Erythroblast (primary cell): ENCODE measurements around the gene RSAD2.

Source experiments
- DNase-seq, 2 experiments: peaks; one replicate each; lab custom pipeline; 2025; lab: John Stamatoyannopoulos, UW
- GATA1 ChIP-seq: IDR thresholded peaks from 2 replicates; pipeline ENCODE4 v1.6.1; 2011; ENCODE audit warnings: low read depth, mild to moderate bottlenecking, control low read depth, low read length, moderate library complexity
- POLR2A ChIP-seq: IDR thresholded peaks from 2 replicates; pipeline ENCODE4 v1.6.1; 2011; ENCODE audit warnings: mild to moderate bottlenecking, low read length

The RSAD2 gene

DNA sequence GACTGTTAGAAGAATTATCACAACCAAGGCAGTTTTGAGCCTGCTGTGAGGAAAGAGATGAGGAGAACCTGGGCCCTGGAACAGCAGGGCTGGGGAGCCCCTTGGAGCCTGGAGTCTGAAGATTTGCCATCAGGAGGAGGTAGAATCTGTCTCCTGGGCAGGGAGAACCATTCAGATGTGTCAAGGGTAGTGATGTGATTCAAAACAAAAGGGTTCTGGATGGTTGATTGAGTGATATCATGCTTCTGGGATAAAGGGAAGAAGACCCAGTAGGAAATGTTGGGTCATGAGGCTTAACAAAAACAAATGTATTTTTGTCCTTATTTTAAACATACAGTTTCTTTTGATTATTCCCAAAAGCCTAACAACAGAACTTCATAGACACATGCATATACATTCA, 68.2 kb downstream of the RSAD2 start:
- DNase-seq, result no peak
- no peak for TF ChIP-seq GATA1
- TF ChIP-seq POLR2A, result no peak

DNA sequence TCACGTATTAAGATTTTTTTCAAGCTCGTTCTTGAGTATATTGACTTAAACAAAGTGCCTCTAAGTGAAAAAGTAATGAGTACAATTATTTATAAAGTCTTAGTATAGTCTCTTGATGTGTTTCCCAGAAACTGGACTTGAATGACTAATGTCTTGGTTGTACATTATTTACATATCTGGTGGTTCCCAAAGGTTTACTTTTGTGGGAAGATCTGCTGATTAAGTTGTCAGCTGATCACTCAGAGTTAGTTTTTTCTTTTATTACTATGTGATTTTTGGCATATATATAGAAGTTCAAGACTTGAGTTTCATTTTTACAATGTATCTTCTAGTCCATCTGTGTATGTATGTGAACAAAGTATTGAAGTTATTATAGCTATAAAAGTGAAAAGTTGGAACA, 69.1 kb downstream of the RSAD2 start:
- no peak for DNase-seq
- TF ChIP-seq POLR2A (no peak), GATA1 (no peak)
